WTC11 (cell line): ENCODE results near the gene ZKSCAN3. TPM values are rescaled to one million over a fixed set of nuclear protein-coding genes. Genes with fewer than 3 reads are reported as not detected.

Source experiments
- CBFB ChIP-seq: sonication (generic); formaldehyde crosslinking; IDR thresholded peaks from 2 replicates; pipeline ENCODE4 v1.8.1; 2022; ENCODE audit warnings: mild to moderate bottlenecking, low read depth, missing genetic modification reagents
- CREM ChIP-seq: sonication (generic); formaldehyde crosslinking; IDR thresholded peaks from 2 replicates; pipeline ENCODE4 v1.8.1; 2022; ENCODE audit warnings: mild to moderate bottlenecking, missing genetic modification reagents, moderate library complexity
- EMX1 ChIP-seq: fragments of 250-450 bp; sonication (Bioruptor Pico); IDR thresholded peaks from 2 replicates; pipeline ENCODE4 v1.8.0; 2021; ENCODE audit warnings: mild to moderate bottlenecking
- ESRRA ChIP-seq: sonication (generic); formaldehyde crosslinking; IDR thresholded peaks from 2 replicates; pipeline ENCODE4 v1.8.1; 2022; ENCODE audit warnings: mild to moderate bottlenecking, missing genetic modification reagents, borderline replicate concordance
- ETV6 ChIP-seq: sonication (generic); formaldehyde crosslinking; IDR thresholded peaks from 2 replicates; pipeline ENCODE4 v1.8.1; 2022; ENCODE audit warnings: mild to moderate bottlenecking, missing genetic modification reagents
- JAZF1 ChIP-seq: fragments of 250-450 bp; sonication (Bioruptor Pico); IDR thresholded peaks from 2 replicates; pipeline ENCODE4 v1.9.0; 2021; ENCODE audit warnings: moderate library complexity, mild to moderate bottlenecking, inconsistent platforms
- MXD4 ChIP-seq: fragments of 250-450 bp; sonication (Bioruptor Pico); IDR thresholded peaks from 2 replicates; pipeline ENCODE4 v1.8.0; 2021; ENCODE audit warnings: mild to moderate bottlenecking, moderate library complexity, borderline replicate concordance
- NFE2L1 ChIP-seq: sonication (generic); formaldehyde crosslinking; IDR thresholded peaks from 2 replicates; pipeline ENCODE4 v1.8.1; 2023; ENCODE audit warnings: missing genetic modification reagents
- OVOL2 ChIP-seq: fragments of 250-450 bp; sonication (Bioruptor Pico); IDR thresholded peaks from 2 replicates; pipeline ENCODE4 v1.9.0; 2021; ENCODE audit warnings: mild to moderate bottlenecking, borderline replicate concordance
- PRRX2 ChIP-seq: fragments of 250-450 bp; sonication (Bioruptor Pico); IDR thresholded peaks from 2 replicates; pipeline ENCODE4 v1.8.0; 2021; ENCODE audit warnings: mild to moderate bottlenecking
- SOX15 ChIP-seq: fragments of 250-450 bp; sonication (Bioruptor Pico); IDR thresholded peaks from 2 replicates; pipeline ENCODE4 v1.9.0; 2021; ENCODE audit warnings: mild to moderate bottlenecking
- TEAD4 ChIP-seq: sonication (generic); formaldehyde crosslinking; IDR thresholded peaks from 2 replicates; pipeline ENCODE4 v1.8.0; 2022; ENCODE audit warnings: mild to moderate bottlenecking, missing genetic modification reagents
- ZNF263 ChIP-seq: sonication (generic); formaldehyde crosslinking; IDR thresholded peaks from 2 replicates; pipeline ENCODE4 v1.8.1; 2022; ENCODE audit warnings: low read depth, mild to moderate bottlenecking, moderate library complexity, missing genetic modification reagents
- ZNF317 ChIP-seq: sonication (generic); formaldehyde crosslinking; IDR thresholded peaks from 2 replicates; pipeline ENCODE4 v1.8.1; 2023; ENCODE audit warnings: low read depth, mild to moderate bottlenecking, moderate library complexity, missing genetic modification reagents, borderline replicate concordance
- total RNA-seq: library from RNA; stranded (reverse); gene quantifications from 3 replicates; pipeline ENCODE4 v1.2.3, GENCODE V29; 2021
- TF ChIP-seq, protein P1 (sequence below): sonication (generic); formaldehyde crosslinking; IDR thresholded peaks from 2 replicates; pipeline ENCODE4 v1.8.1; 2023; ENCODE audit warnings: mild to moderate bottlenecking, missing genetic modification reagents
- TF ChIP-seq, protein P2 (sequence below): sonication (generic); formaldehyde crosslinking; IDR thresholded peaks from 2 replicates; pipeline ENCODE4 v1.8.0; 2022; ENCODE audit warnings: missing genetic modification reagents
- TF ChIP-seq, protein P3 (sequence below): fragments of 250-450 bp; sonication (Bioruptor Pico); IDR thresholded peaks from 2 replicates; pipeline ENCODE4 v1.9.0; 2021; ENCODE audit warnings: mild to moderate bottlenecking, borderline replicate concordance
- TF ChIP-seq, protein P4 (sequence below): sonication (generic); formaldehyde crosslinking; IDR thresholded peaks from 2 replicates; pipeline ENCODE4 v1.8.0; 2022; ENCODE audit warnings: mild to moderate bottlenecking, missing genetic modification reagents
- TF ChIP-seq, protein P5 (sequence below): sonication (generic); formaldehyde crosslinking; IDR thresholded peaks from 2 replicates; pipeline ENCODE4 v1.8.1; 2022; ENCODE audit warnings: mild to moderate bottlenecking, missing genetic modification reagents, moderate library complexity, borderline replicate concordance
- TF ChIP-seq, protein P6 (sequence below): sonication (generic); formaldehyde crosslinking; conservative IDR thresholded peaks from 2 replicates; pipeline ENCODE4 v1.8.1; 2023; ENCODE audit warnings: mild to moderate bottlenecking, low read depth, missing genetic modification reagents, moderate library complexity
- TF ChIP-seq, protein P7 (sequence below): sonication (generic); formaldehyde crosslinking; IDR thresholded peaks from 2 replicates; pipeline ENCODE4 v1.8.0; 2022; ENCODE audit warnings: mild to moderate bottlenecking, missing genetic modification reagents
- TF ChIP-seq, protein P8 (sequence below): sonication (generic); formaldehyde crosslinking; IDR thresholded peaks from 2 replicates; pipeline ENCODE4 v1.8.0; 2022; ENCODE audit warnings: mild to moderate bottlenecking, missing genetic modification reagents

The ZKSCAN3 gene
- total RNA-seq, 1 experiment from 2014 or later: 5.4 TPM

DNA sequence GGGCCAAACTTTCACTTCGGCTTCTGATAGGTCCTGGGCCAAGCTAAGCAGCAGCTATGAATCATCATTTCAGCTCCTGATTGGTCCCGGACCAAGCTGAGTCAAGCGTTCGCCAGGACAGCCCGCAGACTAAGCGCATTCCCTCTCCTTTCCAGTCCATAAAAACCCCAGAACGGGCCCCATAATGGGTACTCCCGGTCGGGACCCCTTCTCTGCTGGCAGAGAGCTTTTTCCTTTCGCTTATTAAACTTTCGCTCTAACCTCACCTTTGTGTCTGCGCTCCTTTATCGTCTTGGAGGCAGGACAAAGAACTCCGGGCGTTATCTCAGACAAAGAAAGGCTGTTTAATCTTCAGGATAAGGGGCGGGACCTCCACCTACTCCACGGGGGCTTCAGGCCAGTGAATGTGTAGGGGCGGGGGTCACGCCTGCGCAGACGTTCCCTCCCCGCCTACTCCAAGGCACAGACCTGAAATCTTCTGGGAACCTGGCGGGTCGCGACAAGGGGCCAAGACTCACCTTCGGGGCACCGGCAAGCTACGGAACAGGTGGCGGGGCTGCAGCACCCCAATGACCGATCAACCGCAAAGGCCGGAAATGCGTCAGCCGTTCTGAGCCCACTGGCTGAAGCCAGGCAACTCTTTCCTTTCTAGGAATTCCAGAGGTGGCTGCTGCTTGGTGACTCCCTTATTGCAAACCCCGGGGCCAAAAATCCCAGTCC, 14.0 kb upstream of the ZKSCAN3 start, which contains the start of gene ZSCAN31 (continued):
- TF ChIP-seq, protein P1, sequence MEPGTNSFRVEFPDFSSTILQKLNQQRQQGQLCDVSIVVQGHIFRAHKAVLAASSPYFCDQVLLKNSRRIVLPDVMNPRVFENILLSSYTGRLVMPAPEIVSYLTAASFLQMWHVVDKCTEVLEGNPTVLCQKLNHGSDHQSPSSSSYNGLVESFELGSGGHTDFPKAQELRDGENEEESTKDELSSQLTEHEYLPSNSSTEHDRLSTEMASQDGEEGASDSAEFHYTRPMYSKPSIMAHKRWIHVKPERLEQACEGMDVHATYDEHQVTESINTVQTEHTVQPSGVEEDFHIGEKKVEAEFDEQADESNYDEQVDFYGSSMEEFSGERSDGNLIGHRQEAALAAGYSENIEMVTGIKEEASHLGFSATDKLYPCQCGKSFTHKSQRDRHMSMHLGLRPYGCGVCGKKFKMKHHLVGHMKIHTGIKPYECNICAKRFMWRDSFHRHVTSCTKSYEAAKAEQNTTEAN (CRISPR knock-in tag): 0 out of 2 replicates have a peak, but pooled peaks have one; percentile 68
- TF ChIP-seq ZNF263 (CRISPR knock-in tag) (no peak), CREM (CRISPR knock-in tag) (peak; percentile 36; the same call in 1 of the 2 replicates), SOX15 (CRISPR knock-in tag) (no peak), OVOL2 (no peak), ETV6 (no peak), TEAD4 (CRISPR knock-in tag) (0 out of 2 replicates have a peak, but pooled peaks have one; percentile 11), JAZF1 (no peak), ZNF317 (CRISPR knock-in tag) (no peak), ESRRA (no peak), CBFB (CRISPR knock-in tag) (no peak), NFE2L1 (CRISPR knock-in tag) (0 out of 2 replicates have a peak, but pooled peaks have one; percentile 64), MXD4 (CRISPR knock-in tag) (no peak), PRRX2 (CRISPR knock-in tag) (no peak; the same call in 1 of the 2 replicates), EMX1 (0 out of 2 replicates have a peak, but pooled peaks have one; percentile 44)
- TF ChIP-seq, protein P2, sequence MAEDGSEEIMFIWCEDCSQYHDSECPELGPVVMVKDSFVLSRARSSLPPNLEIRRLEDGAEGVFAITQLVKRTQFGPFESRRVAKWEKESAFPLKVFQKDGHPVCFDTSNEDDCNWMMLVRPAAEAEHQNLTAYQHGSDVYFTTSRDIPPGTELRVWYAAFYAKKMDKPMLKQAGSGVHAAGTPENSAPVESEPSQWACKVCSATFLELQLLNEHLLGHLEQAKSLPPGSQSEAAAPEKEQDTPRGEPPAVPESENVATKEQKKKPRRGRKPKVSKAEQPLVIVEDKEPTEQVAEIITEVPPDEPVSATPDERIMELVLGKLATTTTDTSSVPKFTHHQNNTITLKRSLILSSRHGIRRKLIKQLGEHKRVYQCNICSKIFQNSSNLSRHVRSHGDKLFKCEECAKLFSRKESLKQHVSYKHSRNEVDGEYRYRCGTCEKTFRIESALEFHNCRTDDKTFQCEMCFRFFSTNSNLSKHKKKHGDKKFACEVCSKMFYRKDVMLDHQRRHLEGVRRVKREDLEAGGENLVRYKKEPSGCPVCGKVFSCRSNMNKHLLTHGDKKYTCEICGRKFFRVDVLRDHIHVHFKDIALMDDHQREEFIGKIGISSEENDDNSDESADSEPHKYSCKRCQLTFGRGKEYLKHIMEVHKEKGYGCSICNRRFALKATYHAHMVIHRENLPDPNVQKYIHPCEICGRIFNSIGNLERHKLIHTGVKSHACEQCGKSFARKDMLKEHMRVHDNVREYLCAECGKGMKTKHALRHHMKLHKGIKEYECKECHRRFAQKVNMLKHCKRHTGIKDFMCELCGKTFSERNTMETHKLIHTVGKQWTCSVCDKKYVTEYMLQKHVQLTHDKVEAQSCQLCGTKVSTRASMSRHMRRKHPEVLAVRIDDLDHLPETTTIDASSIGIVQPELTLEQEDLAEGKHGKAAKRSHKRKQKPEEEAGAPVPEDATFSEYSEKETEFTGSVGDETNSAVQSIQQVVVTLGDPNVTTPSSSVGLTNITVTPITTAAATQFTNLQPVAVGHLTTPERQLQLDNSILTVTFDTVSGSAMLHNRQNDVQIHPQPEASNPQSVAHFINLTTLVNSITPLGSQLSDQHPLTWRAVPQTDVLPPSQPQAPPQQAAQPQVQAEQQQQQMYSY (CRISPR knock-in tag): no peak
- TF ChIP-seq, protein P3, sequence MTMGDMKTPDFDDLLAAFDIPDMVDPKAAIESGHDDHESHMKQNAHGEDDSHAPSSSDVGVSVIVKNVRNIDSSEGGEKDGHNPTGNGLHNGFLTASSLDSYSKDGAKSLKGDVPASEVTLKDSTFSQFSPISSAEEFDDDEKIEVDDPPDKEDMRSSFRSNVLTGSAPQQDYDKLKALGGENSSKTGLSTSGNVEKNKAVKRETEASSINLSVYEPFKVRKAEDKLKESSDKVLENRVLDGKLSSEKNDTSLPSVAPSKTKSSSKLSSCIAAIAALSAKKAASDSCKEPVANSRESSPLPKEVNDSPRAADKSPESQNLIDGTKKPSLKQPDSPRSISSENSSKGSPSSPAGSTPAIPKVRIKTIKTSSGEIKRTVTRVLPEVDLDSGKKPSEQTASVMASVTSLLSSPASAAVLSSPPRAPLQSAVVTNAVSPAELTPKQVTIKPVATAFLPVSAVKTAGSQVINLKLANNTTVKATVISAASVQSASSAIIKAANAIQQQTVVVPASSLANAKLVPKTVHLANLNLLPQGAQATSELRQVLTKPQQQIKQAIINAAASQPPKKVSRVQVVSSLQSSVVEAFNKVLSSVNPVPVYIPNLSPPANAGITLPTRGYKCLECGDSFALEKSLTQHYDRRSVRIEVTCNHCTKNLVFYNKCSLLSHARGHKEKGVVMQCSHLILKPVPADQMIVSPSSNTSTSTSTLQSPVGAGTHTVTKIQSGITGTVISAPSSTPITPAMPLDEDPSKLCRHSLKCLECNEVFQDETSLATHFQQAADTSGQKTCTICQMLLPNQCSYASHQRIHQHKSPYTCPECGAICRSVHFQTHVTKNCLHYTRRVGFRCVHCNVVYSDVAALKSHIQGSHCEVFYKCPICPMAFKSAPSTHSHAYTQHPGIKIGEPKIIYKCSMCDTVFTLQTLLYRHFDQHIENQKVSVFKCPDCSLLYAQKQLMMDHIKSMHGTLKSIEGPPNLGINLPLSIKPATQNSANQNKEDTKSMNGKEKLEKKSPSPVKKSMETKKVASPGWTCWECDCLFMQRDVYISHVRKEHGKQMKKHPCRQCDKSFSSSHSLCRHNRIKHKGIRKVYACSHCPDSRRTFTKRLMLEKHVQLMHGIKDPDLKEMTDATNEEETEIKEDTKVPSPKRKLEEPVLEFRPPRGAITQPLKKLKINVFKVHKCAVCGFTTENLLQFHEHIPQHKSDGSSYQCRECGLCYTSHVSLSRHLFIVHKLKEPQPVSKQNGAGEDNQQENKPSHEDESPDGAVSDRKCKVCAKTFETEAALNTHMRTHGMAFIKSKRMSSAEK: 0 out of 2 replicates have a peak, but pooled peaks have one; percentile 58
- TF ChIP-seq, protein P4, sequence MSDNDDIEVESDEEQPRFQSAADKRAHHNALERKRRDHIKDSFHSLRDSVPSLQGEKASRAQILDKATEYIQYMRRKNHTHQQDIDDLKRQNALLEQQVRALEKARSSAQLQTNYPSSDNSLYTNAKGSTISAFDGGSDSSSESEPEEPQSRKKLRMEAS (CRISPR knock-in tag): peak; percentile 69
- TF ChIP-seq, protein P5, sequence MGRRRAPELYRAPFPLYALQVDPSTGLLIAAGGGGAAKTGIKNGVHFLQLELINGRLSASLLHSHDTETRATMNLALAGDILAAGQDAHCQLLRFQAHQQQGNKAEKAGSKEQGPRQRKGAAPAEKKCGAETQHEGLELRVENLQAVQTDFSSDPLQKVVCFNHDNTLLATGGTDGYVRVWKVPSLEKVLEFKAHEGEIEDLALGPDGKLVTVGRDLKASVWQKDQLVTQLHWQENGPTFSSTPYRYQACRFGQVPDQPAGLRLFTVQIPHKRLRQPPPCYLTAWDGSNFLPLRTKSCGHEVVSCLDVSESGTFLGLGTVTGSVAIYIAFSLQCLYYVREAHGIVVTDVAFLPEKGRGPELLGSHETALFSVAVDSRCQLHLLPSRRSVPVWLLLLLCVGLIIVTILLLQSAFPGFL: no peak
- TF ChIP-seq, protein P6, sequence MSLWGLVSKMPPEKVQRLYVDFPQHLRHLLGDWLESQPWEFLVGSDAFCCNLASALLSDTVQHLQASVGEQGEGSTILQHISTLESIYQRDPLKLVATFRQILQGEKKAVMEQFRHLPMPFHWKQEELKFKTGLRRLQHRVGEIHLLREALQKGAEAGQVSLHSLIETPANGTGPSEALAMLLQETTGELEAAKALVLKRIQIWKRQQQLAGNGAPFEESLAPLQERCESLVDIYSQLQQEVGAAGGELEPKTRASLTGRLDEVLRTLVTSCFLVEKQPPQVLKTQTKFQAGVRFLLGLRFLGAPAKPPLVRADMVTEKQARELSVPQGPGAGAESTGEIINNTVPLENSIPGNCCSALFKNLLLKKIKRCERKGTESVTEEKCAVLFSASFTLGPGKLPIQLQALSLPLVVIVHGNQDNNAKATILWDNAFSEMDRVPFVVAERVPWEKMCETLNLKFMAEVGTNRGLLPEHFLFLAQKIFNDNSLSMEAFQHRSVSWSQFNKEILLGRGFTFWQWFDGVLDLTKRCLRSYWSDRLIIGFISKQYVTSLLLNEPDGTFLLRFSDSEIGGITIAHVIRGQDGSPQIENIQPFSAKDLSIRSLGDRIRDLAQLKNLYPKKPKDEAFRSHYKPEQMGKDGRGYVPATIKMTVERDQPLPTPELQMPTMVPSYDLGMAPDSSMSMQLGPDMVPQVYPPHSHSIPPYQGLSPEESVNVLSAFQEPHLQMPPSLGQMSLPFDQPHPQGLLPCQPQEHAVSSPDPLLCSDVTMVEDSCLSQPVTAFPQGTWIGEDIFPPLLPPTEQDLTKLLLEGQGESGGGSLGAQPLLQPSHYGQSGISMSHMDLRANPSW (CRISPR knock-in tag): no peak
- TF ChIP-seq, protein P7, sequence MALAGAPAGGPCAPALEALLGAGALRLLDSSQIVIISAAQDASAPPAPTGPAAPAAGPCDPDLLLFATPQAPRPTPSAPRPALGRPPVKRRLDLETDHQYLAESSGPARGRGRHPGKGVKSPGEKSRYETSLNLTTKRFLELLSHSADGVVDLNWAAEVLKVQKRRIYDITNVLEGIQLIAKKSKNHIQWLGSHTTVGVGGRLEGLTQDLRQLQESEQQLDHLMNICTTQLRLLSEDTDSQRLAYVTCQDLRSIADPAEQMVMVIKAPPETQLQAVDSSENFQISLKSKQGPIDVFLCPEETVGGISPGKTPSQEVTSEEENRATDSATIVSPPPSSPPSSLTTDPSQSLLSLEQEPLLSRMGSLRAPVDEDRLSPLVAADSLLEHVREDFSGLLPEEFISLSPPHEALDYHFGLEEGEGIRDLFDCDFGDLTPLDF (CRISPR knock-in tag): no peak
- TF ChIP-seq, protein P8, sequence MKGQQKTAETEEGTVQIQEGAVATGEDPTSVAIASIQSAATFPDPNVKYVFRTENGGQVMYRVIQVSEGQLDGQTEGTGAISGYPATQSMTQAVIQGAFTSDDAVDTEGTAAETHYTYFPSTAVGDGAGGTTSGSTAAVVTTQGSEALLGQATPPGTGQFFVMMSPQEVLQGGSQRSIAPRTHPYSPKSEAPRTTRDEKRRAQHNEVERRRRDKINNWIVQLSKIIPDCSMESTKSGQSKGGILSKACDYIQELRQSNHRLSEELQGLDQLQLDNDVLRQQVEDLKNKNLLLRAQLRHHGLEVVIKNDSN: no peak
